Right lung (tissue), 5 donors: ENCODE results near the gene KRTAP5-8. TPM values are rescaled to one million over a fixed set of nuclear protein-coding genes. Genes with fewer than 3 reads are reported as not detected.
"Not testable (repeated sequence)": the region's sequence is repeated elsewhere in the genome, so short reads cannot be mapped to it uniquely, and the experiment has no call there.

ENCODE experiments used
- DNase-seq, 2 donors: peaks; one replicate each; pipeline ENCODE4 v3.0.0-alpha.2; 2013
- polyA plus RNA-seq, 5 donors: library from polyadenylated mRNA; unstranded; fragments of 120-200 nt; gene quantifications; one replicate each; pipeline versions ENCODE4 v1.2.1 to v1.2.3, GENCODE V29; 2013; ENCODE audit warnings: inconsistent platforms in 1 of 5, low replicate concordance in 1 of 5; ENCODE audit not compliant: insufficient read length in 5 of 5, insufficient read depth in 1 of 5

Gene KRTAP5-8
- polyA plus RNA-seq, 5 donors: 0.15 TPM; not detected in 4

- no peak for DNase-seq
Measured at GRCh38 chr11:71505781-71506180, 32.0 kb upstream of the KRTAP5-8 start.

GRCh38 chr11:71507102-71507501 is 30.7 kb upstream of the KRTAP5-8 start:
- no peak for DNase-seq

- DNase-seq: no peak
Measured at GRCh38 chr11:71518506-71519471, 19.0 kb upstream of the KRTAP5-8 start.

GRCh38 chr11:71519546-71519945 is 18.3 kb upstream of the KRTAP5-8 start:
- no peak for DNase-seq

GRCh38 chr11:71525188-71525937 is 12.5 kb upstream of the KRTAP5-8 start:
- no peak for DNase-seq

GRCh38 chr11:71525938-71526495 is 11.8 kb upstream of the KRTAP5-8 start:
- no peak for DNase-seq

- not testable (repeated sequence) for DNase-seq
Measured at GRCh38 chr11:71526796-71527575, 10.8 kb upstream of the KRTAP5-8 start, which contains the start of gene KRTAP5-7. KRTAP5-7 (plus strand) TSS chr11:71527267; CDS start chr11:71527301, 34 bp downstream.

- DNase-seq: no peak
Measured at GRCh38 chr11:71527576-71528210, 10.1 kb upstream of the KRTAP5-8 start.

- no peak for DNase-seq
Measured at GRCh38 chr11:71530602-71531001, 7.2 kb upstream of the KRTAP5-8 start.

- DNase-seq: no peak
Measured at GRCh38 chr11:71532036-71532610, 5.7 kb upstream of the KRTAP5-8 start.

- DNase-seq: not testable (repeated sequence)
Measured at GRCh38 chr11:71534711-71535608, 2.9 kb upstream of the KRTAP5-8 start.

GRCh38 chr11:71535825-71536224 is 2.0 kb upstream of the KRTAP5-8 start:
- DNase-seq: no peak

- no peak for DNase-seq
Measured at GRCh38 chr11:71537537-71537936, 288 bp upstream of the KRTAP5-8 start.

GRCh38 chr11:71538666-71538990 is 803 bp downstream of the KRTAP5-8 start:
- no peak for DNase-seq

- DNase-seq: no peak
Measured at GRCh38 chr11:71539017-71539416, 1.2 kb downstream of the KRTAP5-8 start.

GRCh38 chr11:71539971-71540370 is 2.1 kb downstream of the KRTAP5-8 start:
- not testable (repeated sequence) for DNase-seq

- DNase-seq: not testable (repeated sequence)
Measured at GRCh38 chr11:71540521-71541304, 2.9 kb downstream of the KRTAP5-8 start.

- DNase-seq: no peak
Measured at GRCh38 chr11:71542382-71542781, 4.6 kb downstream of the KRTAP5-8 start.
